ENCODE results near the gene GAN. TPM values are rescaled to one million over a fixed set of nuclear protein-coding genes. Genes with fewer than 3 reads are reported as not detected.
"Not testable (repeated sequence)": the region's sequence is repeated elsewhere in the genome, so short reads cannot be mapped to it uniquely, and the experiment has no call there.

The GAN gene
- total RNA-seq, 1 donor from 2014 or later: 7.6 TPM

DNA sequence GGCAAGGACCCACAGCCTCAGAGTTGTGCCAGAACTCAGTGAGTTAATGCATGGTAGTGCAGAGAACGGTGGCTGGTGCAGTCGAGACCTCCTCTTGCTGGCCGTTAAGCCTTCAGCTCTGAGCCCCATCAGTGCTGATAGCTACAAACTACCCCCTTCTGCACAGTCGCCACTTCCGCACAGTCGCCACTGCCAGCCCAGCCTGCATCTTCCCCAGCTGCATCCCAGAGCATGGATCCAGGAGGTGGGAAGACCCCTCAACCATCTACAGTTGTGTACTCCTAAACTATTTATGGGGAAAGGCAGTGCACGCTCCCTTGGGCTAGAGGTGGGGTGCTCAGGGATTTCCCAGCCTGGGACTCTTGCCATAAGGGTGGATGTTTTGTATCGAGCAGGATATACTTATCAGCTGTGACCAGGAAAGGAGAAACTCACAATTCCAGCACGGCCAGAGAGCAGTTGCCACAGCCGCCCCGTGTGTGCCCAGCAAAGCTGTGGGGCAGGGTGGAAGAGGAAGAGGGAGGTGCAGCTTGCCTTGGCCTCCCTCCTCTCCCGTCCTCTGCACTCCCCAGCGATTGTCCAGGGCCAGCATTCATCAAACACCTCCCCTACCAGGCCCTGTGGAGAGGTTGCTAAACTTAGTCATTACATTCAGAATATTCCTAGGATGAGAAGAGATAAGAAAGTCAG lies 80.3 kb downstream of the GAN start:
- intact Hi-C loops (cut with micrococcal nuclease): no loop called here

DNA sequence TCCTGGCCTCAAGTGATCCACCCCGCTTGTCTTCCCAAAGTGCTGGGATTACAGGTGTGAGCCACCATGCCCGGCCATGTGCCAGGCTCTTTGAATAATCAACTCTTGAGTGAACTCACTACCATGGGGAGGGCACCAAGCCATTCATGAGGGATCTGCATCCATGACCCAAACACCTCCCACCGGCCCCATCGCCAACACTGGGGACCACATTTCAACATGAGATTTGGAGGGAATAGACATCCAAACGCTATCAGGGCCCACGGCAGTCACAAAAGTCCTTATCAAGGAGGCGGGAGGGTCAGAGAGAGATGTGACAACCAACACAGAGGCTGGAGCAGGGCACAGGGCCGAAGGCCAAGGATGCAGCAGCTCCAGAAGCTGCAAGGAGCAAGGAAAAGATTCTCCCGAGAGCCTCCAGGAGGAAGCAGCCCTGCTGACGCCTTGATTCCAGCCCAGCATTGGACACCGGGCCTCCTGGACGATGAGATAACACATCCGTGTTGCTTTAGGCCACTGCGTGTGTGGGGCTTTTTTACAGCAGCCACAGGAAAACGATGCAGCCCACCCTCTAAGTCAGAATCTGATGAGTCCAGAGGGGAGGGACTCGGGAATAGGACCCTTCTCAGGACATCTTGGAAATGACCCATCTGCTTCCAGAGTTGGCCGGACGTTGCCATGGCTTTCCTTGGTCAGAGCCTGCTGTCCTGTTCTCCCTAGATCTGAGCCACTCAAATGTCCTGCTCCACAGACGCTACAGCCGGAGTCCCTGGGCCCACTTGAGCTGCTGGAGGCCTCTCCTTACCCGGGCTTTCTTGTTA lies 82.5 kb downstream of the GAN start:
- intact Hi-C loops (cut with micrococcal nuclease): no loop called here

DNA sequence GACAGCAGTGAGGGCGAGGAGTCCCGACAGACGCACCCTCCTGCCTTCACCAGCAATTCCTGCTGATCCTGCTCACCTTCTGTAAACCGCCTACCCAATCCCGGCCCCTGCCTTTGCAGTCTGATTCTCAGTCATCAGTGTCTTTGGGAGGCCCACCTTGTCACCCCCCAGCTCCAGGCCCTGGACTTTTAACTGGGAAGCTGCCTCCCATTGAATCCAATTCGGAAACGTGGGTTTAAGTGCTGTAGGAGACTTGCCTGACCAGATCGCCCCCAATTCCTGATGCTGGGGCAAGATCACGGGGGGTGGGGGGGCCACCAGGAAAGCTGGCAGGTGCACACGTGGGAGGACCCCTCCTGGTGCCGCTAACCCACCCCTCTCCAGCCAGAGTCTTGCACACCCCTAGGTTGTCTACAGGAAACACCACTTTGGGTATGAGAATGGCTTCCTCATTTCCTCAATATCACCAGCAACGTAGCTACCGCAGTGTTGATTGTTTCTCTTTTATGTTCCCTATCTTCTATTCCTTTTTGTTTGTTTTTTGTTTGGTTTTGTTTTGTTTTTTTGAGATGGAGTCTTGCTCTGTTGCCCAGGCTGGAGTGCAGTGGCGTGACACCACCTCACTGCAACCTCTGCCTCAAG lies 83.2 kb downstream of the GAN start:
- intact Hi-C loops (cut with micrococcal nuclease): no loop called here

DNA sequence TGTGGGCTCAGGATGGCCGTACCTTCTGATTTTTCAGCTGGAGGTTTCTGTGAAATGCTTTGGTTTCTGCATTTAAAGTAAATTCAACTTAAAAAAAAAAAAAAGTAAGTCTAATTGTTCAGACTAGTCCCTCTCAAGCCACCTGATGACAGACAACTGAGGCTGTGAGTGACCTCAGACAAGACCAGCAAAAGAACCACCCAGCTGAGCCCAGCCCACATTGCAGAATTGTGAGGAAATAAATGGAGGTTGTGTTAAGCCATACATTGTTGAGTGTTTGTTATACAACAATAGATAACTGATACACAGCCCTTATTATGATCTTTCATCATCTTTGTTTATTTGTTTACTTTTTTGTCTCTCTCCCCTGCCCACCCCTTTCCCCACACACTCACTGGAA lies 85.1 kb downstream of the GAN start:
- intact Hi-C loops (cut with micrococcal nuclease): loop anchor here (5.0 kb wide), 1 partner anchor 217 kb away; no protein-coding TSS in a partner anchor

DNA sequence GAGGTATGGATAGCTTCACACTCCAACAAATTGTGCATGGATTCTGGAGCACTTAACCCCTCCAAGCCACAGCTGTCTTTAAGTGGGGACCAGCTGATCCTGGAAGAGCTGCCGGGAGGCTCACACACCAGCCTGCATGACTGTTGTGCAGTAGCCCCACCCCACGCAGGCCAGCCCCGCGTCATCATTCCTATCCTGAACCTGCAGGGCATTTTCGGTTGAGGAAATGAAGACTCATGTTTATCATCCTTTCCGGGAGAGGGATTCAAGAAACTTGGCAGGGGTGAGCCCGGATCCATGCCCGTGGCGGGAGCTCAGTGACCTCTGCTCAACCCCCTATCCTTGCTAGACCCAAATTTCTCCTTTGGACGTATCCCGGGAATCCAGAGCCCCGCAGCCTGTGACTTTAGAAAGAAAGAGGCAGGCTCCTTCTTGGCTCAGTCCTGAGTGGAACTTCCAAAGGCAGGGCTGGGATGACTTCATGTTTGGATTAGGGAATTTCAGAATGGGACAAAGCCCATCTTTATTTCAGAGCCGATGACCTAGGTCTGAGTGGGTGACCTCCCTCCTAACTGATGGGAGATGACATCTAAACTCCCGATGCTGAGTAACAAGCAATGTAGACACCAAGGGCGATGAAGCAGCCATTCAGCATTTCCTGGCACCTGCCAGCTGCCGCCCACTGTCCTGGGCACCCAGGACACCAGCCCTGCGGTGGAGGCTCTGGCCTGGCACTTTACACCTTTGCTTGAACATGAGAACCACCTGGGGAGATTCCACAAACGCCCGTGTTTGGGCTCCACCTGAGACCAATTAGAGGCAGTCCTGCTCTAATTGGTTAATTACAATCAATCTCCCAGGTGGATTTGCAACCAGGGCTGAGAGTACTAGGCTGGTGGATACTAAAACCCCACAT lies 86.5 kb downstream of the GAN start:
- intact Hi-C loops (cut with micrococcal nuclease): loop anchor here (5.0 kb wide), 1 partner anchor 216 kb away; no protein-coding TSS in a partner anchor

DNA sequence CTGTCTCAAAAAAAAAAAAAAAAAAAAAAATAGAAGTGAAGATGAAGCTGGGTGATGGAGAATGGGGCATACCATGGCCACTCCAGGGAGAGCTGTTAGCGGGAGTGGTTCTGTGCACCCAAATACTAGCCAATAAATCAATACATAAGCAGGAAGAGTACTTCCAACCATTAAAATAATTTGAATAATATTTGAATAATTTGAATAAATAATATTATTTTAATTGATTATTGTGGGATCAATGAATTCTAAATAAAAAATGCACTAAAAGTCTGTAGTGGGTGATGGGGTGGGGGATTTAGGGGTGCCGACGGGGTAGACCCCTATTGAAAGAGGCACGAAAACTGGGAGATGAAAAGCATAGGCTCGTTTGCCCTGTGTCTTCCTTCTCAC lies 88.4 kb downstream of the GAN start:
- intact Hi-C loops (cut with micrococcal nuclease): loop anchor here (1.0 to 5.0 kb wide), 3 partner anchors 214 to 320 kb away; no protein-coding TSS in a partner anchor

DNA sequence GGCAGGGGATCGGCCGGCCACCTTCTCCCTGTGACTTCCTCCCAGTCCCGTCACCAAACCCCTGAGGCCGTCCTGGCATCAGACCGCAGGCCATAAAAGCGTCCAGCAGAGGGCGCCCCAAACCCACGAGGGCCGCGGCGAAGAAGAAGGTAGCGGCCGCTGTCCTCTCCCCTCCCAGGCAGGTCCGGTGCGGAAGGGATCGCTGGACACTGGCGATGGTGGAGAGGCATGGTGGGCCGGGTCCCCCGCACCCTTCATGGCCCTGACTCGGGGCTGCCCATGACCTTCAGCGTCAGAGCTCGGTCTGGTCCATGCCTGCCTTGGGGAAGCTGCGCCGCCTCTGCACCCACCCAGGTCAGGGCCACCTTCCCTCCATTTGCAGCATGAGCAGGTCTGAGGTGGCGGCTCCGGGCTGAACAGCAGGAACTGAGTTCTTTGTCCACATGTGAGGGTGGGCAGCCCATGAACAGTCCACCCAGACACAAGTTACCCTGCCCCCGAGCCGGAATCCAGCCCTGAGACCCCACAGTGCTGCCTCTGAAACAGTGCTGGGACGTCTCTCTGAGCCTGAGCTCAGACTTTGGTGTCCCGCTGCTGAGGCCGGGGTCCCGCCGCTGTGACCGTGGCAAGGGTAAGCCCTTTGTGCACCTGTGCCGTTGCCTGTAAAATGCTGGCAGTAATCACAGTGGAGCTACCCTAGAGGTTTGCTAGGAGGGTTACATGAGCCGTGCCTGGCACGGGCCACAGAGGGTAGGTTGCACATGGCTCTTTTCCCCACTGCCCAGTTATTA lies 89.0 kb downstream of the GAN start:
- intact Hi-C loops (cut with micrococcal nuclease): loop anchor here (1.0 to 5.0 kb wide), 3 partner anchors 214 to 320 kb away; no protein-coding TSS in a partner anchor

DNA sequence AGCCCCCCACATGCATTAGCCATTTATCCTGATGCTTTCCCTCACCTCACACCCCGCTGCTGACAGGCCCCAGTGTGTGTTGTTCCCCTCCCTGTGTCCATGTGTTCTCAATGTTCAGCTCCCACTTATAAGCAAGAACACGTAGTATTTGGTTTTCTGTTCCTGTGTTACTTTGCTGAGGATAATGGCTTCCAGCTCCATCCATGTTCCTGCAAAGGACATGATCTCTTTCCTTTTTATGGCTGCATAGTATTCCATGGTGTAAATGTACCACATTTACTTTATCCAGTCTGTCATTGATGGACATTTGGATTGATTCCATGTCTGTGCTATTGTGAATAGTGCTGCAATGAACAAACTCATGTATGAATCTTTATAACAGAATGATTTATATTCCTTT lies 90.2 kb downstream of the GAN start:
- intact Hi-C loops (cut with micrococcal nuclease): not testable (repeated sequence)

DNA sequence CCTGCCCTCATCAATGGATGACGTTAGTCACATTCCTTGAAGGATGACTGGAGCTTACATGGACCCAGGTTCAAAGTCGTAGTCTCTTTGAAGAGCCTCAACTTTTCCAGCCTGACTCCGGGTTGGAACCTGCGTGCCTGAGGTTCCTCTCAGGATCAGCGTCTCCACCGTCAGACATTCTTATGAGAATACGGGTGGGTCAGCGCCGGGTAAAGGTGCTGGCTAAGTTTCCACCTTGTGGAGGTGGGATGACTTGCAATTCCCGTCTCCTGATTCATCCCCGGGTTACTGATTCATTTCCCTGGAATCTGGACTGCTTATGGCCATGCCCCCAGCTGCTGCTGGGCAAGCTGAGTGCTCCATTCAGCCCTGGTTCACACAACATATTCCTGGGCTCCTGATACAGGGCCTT lies 90.9 kb downstream of the GAN start:
- intact Hi-C loops (cut with micrococcal nuclease): no loop called here

DNA sequence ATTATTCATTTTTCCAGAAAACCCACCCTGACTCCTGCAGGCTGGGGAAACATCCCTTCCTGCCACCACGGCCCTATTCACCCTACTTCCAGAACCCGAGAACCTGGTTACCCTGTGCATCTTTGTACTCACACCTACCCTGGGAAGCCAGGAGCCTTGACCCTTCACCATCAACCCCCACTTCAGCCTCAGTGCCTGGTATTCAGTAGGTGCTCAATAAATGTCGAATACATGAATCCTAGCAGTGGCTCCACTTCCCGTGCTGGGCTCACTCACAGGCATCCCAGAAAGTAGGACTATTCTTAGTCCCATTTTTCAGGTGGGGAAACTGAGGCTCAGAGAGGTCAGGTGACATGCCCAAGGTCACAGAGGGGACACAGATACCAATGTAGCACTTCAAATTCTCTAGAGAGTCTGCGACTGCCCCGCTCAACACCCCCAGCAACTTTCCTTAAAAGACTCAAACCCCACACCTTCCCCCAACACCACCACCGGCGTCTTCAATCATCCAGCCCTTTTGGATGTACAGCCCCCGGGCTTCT lies 93.7 kb downstream of the GAN start:
- intact Hi-C loops (cut with micrococcal nuclease): no loop called here

DNA sequence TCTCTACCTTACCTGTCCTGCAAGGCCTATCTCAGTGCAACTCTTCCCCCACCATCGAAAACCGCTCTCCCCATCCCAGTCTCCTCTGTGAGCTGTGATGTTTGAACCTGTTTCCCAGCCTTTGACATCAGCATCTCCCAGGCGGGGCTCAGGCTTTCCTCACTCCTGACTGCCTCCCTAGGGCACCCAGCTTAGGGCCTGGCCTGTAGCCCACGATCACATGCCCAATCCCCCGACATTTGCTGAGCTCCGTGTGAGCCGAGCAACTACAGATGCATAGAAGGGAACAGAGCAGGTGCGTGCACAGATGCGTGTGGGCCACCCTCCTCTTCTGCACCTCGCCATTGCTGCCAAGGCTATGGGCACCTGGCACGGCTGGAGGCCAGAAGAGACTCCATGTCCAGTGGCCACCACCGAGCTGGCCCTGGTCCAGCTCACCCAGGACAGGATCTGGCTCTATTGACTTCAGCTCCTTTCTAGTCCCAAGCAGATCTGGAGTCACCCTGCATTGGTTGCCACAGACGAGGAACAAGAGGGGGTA lies 94.3 kb downstream of the GAN start:
- intact Hi-C loops (cut with micrococcal nuclease): no loop called here

DNA sequence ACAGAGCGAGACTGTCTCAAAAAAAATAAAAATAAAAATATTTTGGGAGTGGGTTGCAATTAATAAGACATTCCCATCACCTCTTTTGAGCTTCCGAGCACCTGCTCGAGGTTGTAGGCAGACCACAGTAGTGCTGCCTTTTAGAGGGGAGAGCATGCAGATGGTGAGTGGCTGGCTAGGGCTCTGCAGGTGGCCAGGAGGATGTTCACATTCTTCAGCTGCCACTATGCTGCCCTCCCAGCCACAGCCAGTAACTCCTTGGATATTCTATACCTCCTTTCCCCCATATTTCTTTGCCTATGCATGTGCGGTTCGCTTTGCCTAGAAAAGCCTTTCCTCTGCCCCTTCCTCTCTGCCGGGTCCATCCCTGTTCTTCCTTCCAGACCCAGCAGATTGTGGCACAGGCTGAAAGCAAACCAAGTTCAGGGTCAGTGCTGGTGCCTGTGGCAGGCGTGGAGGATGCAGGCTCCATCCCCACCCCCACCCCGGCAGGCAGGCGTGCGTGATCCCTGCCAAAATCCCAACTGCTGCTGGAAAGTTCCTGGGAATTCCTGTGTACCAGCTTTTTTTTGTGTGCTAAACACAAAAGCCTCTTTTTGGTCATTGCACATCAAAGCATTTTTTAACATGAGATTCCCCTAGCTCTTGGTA lies 96.0 kb downstream of the GAN start:
- intact Hi-C loops (cut with micrococcal nuclease): no loop called here

DNA sequence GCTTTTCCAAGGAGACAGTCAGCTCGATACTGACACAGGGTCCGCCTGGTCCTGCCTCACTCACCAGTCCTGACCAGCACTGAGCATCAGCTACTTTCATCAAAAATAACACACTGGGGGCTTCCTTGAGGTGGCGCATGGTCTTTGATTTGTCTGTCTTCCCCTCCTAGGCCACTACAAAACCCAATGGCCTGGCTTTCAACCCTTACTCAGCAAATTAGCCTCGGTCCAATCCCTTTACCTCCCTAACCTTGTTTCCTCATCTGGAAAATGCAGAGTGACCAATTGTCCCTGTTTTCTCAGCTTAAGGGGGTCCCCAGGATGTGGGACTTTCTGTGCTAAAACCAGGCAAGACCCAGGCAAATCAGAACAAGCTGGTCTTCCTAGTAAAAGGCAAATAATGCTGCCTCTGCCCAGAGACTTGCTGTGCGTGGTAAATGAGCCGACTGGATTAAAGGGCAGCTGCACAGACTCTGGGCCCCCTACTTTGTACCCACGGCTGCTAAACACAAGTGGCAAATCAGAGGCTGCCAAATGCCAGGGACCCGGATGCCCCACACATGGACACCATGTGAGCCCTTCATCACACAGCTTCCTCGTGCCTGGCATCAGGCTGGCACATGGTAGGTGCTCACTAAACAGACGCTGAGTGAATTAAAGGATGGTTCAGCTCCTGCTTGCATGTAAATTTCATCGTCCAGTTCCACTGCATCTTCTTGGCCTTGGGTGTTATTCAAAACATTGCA lies 98.7 kb downstream of the GAN start:
- intact Hi-C loops (cut with micrococcal nuclease): no loop called here

DNA sequence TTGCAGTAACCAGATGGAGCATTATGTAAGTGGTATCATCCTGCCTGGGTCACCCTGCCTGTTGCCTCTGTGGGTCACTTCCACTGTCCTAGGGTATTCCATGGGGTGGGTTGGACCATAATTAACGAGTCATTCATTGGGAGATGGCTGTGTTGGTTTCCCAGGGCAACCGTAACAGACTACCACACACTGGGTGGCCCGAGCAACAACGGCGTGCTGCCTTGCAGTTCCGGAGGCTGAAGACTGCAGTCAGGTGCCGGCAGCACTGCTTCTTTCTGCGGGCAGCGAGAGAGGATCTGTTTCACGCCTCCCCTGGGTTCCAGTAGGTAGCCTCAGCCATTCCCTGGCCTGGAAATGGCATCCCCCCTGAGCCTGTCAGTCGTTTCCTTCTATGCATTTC lies 101.0 kb downstream of the GAN start:
- intact Hi-C loops (cut with micrococcal nuclease): no loop called here

DNA sequence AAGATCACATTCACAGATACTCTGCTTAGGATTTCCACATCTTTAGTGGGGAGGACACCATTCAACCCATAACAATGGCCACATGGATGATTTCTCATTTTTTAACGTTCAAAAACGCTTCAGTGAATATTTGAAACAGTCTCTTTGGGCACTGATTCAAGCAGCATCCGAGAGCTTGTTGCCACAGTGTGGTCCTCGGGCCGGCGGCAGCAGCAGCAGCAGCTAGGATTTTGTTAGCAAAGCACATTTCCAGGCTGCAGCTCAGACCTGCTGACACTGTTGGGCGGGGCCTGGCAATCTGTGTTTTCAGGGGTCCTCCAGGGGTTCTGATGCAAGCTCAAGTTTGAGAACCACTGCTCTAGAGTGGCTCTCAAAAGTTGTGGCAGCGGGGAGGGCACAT lies 102.0 kb downstream of the GAN start:
- intact Hi-C loops (cut with micrococcal nuclease): no loop called here

DNA sequence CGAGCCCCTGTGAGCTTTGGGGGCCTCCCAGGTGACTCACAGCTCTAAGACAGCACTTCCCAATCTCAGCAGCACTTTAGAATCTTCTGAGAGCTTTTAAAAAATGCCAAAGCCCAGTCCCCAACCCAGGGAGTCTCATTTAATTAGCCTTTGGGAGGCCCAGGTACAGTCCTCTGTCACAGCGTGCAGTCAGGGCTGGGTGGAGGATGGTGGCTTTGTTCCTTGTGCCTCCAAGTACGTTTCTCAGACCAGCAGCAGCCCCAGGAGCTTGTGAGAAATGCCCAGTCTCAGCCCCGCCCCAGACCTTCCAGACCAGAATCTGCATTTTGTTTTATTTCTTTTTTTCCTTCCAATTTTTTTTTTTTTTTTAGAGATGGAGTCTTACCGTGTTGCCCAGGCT lies 102.4 kb downstream of the GAN start:
- intact Hi-C loops (cut with micrococcal nuclease): no loop called here

DNA sequence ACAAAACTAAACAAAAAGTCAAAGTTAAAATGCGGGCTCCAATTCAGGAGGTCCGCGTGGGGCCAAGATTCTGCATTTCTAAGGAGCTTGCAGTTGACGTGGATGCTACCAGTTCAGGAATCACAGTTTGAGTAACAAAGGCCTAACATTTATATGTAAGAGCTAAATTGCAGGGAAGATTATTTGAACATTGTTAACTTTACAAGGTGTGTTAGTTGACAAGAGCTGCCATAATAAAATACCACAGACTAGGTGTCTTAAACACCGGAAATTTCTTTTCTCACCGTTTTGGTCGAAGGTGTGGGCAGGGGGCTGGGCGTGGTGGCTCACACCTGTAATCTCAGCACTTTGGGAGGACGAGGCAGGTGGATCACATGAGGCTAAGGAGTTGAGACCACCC lies 105.0 kb downstream of the GAN start:
- intact Hi-C loops (cut with micrococcal nuclease): no loop called here

DNA sequence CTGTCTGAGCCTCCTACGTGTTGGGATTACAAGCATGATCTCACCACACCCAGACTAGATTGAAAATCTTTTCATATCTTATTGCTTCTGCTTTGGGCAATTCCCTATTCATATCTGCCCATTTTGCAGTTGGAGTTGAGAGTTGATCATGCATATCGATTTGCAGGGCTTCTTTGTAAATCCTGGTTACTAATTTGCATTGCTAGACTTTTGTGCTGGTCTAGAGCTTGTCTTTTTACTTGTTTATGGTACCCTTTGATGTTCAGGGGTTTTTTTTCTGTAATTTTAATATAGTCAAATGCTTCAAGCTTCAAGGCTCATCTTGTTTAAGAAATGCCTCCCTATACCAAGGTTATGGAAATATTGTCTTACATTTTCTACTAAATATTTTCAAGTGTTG lies 106.4 kb downstream of the GAN start:
- intact Hi-C loops (cut with micrococcal nuclease): no loop called here
